Ammon's horn (tissue), 1 donor: ENCODE data around the gene IFNG.

Experiments
- DNase-seq: peaks from one replicate; pipeline ENCODE4 v3.0.0-alpha.2; 2016; ENCODE audit warnings: low spot score

IFNG gene

DNA sequence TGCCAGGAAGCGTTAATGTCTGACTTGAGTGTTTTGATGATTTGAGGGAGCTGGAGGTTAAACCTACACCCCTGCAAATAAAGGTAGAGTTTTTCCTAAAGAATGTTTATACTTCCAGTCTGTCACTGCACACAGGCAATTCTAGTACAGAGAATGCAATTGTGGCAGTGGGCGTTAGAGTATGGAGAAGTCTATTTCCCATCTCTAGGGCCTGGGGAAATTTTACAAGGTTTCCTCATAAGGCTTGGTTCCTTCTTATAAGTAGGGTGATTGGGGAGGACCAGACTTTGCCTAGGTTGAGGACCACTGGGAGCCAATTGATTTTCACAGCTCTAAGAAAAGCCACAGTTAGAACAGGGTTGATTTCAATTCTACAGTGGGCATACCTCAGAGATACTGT, 44.3 kb downstream of the IFNG start:
- DNase-seq = no peak

GRCh38 chr12:68114606-68115005, 44.9 kb downstream of the IFNG start:
- DNase-seq = no peak

DNA sequence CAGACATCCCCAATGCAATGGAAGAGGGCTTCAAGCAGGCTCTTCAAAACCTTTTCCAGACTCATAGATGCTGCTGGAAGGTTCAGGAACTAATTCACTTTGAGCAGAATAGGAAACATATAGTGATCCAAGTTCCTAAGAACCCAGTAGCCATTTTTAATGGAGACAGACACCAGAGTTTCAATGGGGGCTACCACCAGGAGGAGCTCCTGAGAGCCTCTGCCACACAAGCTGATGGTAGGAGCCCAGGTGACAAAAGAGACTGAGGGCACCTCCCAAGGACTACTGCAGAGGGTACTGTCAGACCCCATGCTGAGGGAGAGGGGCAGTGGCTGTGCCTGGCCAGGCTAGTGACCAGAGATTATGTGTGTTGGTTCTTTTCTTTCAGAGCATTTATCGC, 45.9 kb downstream of the IFNG start:
- DNase-seq = no peak

- no peak for DNase-seq
These were observed 47.5 kb downstream of the IFNG start for GRCh38 chr12:68111995-68112394.

DNA sequence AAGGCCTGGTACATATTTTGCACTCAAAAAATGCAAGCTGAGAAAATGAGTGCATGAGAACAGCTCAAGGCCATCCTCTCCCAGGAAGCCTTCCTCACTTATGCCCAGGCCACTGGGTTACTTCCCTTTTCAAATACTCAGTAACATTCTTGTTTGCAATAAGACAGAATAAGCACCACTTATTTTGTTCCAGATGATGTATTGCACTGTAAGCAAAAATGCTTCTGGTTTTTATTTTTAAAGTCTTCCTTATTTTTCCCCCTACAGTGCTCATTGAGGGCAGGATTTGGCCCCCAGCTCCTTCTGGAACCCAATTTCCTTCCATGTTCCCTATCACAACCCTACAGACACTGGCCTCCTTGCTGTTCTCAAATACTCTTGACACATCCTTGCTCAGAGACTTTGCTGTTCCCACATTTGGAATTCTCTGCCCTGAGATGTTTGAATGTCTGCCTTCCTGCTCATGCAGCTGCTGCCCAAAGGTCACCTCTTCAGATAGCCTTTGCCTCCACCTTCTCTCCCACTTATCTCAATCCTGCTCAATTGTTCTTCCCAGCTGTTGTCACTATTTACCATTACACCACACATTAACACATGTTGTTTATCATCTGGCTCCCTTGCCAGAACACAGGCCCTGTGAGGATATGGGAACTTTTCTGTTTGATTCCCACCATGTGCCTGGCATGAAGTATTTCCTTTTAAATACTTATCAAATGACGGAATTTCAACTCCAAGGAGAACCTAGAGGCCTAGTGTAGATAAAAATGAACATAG, 49.9 kb downstream of the IFNG start:
- DNase-seq = no peak

GRCh38 chr12:68109001-68109400, 50.5 kb downstream of the IFNG start:
- DNase-seq = no peak

DNA sequence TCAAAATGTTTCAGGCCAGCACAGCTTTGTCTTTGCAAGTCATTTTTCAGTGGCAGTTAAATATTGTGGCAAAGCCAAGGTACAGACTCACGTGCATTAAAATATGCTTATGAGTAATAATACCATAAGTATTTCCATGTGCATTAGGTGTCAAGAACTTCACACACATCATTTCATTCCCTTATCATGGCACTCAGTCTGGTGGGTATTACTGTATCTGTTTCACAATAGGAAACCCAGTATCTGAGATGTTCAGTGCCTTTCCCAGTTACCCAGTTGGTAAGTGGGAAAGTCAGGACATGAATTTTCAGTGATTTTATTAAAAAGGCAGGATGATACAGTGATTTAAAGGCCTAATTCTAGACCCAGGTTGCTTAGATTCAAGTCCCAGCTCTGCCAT, 52.9 kb downstream of the IFNG start:
- DNase-seq = no peak

GRCh38 chr12:68106160-68106559, 53.4 kb downstream of the IFNG start:
- DNase-seq = no peak
